ENCODE measurements around the gene ASIC4.
A peak's percentile ranks its signal among the peaks of the same experiment; 100 is the strongest.

The ASIC4 gene

GRCh38 chr2:219498280-219499057 is 15.8 kb upstream of the ASIC4 start, which contains the start of gene GMPPA:
TSS of gene GMPPA (plus strand) at chr2:219498891. CDS start at chr2:219499976, 1,085 bp downstream.
- peak; percentile 89 to 92 for DNase-seq

DNA sequence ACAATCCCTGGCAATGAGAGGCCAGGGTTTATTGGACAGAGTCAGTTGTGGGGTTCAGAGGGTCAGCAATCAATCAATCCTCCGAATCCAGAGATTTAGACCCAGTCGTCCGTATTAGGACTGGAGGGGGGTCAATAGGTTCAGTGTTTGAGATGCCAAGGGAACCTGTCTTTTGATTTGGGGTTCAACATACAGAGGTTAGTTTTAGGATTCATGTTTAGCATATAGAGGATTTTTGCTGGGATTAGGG is 15.3 kb upstream of the ASIC4 start:
- DNase-seq, result no peak

DNA sequence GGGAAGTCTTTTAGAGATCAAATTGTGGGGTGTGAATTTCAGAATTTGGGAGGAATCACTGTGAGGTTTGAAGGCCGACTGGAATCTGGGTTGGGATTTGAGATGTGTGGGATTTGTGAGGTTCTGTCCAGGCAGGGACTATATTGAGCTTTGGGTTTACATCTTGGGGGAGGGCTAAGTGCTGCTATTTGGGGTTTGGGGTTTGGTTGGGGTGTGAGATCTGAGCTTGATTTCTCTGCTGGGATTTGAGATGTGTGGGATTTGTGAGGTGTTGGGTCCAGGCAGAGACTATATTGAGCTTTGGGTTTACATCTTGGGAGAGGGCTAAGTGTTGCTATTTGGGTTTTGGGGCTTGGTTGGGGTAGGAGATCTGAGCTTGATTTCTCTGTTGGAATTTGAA is 14.7 kb upstream of the ASIC4 start:
- DNase-seq, result no peak

DNA sequence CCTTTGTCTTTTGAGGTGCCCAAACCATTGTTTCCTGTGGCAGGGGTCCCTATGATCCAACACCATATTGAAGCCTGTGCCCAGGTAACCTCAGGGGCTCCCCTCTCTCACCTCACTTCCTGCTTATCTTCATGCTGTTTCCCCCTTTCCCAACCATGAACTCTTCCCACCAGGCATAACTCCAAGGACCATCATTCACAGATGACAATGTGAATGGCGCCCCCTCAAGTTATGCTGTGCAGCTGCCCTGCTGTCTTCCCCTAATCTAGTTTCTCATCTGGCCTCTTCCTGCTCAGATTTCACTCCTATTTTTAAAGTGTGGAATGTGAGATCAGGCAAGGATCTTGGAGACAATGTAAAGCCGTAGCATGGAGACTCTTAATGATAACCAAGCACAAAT is 14.1 kb upstream of the ASIC4 start:
- no peak for DNase-seq

DNA sequence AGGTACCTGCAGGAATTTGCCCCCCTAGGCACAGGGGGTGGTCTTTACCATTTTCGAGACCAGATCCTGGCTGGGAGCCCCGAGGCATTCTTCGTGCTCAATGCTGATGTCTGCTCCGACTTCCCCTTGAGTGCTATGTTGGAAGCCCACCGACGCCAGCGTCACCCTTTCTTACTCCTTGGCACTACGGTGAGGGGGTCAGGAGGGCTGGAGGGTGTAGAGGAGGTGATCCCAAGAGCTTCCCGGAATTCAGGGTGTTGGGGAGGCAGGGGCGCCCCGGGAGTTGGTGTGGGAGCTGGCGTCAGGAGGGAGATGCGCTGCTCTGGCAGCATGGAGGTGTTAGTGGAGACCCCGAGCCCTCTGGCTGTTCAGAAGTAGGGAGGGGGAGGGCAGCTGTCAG is 12.4 kb upstream of the ASIC4 start:
- DNase-seq, result no peak

GRCh38 chr2:219502618-219503017 is 11.7 kb upstream of the ASIC4 start:
- no peak for DNase-seq

DNA sequence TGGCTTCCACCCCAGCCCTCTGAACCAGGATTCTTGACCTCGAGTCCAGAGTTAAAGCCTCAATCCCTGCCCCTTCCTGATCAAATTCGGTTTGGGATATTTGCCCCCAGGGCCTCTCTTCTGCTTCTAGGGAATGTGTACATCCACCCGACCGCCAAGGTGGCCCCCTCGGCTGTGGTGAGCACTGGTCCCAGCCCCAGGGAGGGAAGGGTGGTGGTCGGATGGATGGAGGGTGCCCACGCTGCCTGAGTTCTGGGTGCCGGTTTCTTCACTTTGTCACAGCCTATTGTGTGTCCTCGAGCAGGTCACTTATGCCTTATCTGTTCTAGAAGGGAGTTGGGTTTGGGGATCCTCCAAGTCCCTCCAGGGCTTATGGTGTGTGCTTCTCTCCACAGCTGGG is 8.7 kb upstream of the ASIC4 start:
- DNase-seq, result no peak

DNA sequence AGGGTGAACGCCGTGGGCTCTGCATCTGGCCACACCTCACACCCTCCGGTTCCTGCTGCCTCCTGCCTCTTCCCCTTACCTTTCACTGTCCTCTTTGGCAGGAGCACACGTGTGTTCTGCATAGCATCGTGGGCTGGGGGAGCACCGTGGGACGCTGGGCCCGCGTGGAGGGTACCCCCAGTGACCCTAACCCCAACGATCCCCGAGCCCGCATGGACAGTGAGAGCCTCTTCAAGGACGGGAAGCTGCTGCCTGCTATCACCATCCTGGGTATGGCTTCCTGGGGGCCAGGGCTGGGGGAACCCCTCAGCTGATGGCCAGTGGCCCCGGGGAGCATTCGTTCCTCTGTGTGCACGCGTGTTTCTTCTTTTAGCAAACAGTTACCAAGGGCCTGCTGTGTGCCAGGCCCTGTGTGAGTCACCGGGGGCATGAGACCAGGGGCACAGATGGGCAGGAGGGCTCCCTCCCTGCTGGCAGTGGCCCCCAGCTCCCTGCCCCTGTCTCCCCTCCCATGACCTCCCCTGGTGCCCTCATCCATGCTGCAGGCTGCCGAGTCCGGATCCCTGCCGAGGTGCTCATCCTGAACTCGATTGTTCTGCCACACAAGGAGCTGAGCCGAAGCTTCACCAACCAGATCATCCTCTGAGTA is 8.0 kb upstream of the ASIC4 start:
- DNase-seq, result no peak

- DNase-seq, result peak; percentile 30 to 70
Observed at GRCh38 chr2:219506802-219507526, 7.3 kb upstream of the ASIC4 start.

- DNase-seq, result no peak
Observed at GRCh38 chr2:219507581-219508443, 6.5 kb upstream of the ASIC4 start.

GRCh38 chr2:219508444-219508734 is 5.9 kb upstream of the ASIC4 start:
- no peak for DNase-seq

GRCh38 chr2:219508971-219509779 is 5.1 kb upstream of the ASIC4 start:
- no peak for DNase-seq

- no peak for DNase-seq
Observed at GRCh38 chr2:219509780-219510511, 4.3 kb upstream of the ASIC4 start.

- DNase-seq, result no peak
Observed at GRCh38 chr2:219510512-219511135, 3.7 kb upstream of the ASIC4 start.

DNA sequence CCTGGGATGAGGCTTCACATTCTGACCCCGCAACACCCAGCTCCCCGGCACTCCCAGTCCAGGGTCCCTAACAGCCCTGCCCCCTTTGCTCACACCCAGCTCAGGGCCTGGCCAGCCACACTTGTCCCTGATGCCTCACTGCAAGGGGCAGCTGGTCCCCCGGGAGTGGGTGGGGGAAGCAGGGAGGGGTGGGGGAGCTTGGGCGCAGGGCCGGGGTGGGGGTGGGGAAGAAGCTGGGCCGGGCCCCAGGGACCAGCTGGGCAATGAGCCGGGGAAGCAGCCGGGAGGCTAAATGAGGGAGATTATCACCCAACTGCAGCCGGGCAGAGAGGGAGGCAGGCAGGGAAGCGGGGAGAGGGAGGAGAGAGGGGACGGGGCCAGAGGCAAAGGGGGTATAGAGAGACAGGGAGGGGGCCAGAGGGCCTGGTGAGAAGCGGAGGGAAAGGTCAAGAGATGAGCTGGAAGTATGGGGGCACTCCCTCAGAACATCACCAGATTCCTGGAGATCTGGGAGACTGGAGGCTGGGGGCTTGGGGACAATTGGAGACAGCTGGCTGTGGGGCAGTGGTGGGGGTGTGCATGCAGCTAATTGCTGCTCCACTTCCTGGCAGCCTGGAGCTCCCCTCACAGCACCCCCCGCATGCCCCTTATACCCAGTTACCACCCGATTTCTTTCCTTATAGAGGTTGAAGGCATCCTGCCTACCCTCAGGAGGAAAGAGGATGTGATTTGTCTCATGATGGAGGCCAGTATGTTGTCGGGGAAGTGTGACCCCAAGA is 2.5 kb upstream of the ASIC4 start:
- no peak for DNase-seq

GRCh38 chr2:219512524-219513216 is 1.6 kb upstream of the ASIC4 start:
- DNase-seq, result no peak

DNA sequence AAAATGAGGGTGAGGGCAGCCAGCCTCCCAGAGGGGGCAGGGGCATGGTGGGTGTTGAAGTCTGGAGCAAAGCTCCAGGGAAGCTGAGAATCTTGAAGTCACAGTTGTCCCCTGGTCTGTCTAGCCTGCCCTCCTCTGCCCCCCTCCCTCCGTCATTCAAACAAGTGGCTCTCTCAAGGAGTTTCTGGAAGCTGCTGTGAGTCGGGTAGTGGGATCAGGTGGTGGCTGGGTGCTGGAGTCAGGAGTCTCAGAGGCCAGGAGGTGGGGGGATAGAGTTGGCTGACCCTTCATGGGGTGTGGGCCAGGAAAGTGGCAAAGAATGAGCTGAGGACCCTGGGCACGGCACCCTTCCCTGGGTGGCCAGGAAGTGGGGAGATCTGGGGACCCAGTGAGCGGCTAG is 495 bp upstream of the ASIC4 start:
- DNase-seq, result no peak

DNA sequence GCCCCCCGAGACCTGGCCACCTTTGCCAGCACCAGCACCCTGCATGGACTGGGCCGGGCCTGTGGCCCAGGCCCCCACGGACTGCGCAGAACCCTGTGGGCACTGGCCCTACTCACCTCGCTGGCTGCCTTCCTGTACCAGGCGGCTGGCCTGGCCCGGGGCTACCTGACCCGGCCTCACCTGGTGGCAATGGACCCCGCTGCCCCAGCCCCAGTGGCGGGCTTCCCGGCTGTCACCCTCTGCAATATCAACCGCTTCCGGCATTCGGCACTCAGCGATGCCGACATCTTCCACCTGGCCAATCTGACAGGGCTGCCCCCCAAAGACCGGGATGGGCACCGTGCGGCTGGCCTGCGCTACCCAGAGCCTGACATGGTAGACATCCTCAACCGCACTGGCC is 554 bp downstream of the ASIC4 start:
- DNase-seq, result no peak

DNA sequence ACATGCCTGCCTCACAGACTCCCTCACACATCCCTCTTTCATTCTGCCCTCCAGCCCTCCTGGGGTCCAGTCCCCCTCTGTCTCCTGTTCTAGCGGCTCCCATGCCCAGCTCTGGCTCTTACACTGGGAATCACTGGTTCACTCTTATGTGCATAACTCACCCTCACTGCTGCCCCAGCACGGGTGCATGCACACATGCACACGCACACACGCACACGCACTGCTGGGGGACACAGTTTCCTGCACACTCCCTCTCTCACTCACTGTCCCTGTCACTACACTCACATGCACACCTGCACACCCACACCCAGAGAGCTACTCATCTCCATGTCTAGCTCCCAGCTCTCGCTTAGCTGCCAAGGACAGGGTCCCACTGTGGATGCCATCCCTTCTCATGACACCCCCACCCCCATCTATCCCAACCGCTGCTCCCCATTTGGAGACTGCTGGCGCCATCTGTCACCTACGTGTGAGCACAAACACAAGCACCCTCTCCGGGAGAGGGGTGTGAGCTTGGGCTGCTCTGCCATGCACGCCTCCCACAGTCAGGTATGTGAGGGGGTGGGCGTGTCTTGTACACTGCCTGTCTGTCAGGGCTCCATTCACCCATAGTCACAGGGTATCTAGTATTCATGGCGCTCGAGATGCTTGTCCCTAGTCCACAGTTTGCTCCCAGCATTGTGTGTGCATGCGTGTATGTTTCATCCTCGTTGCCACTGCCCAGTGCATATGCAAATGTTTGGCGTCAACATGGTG is 1.8 kb downstream of the ASIC4 start:
- no peak for DNase-seq
